Measurements from ENCODE around the gene MACROD2.

MACROD2 gene

GRCh38 chr20:15496501-15497039, 1501.3 kb downstream of the MACROD2 start (continued):
- no peak for TF ChIP-seq ESRRG (CRISPR knock-in tag; IDR thresholded peaks at IDR 0.05)
- TF ChIP-seq ZNF565 (CRISPR knock-in tag; conservative IDR thresholded peaks at IDR 0.05; ENCODE audit: low read depth) = no peak

DNA sequence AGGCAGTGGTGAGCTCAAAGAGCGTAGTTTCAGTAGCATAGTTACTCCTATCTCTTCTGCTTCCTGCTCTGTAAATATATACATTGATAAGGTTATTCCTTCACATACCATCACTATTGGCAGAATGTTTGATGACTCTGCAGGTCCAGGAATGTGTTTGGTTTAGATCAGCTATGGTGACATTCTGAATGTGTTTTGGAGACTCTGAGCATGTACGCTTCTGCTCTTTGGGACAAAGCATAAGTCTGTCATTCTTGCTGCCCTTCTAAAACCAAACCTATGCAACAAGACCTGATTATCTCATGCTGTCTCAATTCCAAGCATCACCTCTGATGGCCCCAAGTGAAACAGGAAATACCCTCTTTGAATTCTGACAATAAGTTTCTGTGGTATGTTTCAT, 1503.6 kb downstream of the MACROD2 start:
- ATAC-seq = no peak
- TF ChIP-seq TSHZ2 (CRISPR knock-in tag; IDR thresholded peaks at IDR 0.05) (no peak), SNAI2 (CRISPR knock-in tag; IDR thresholded peaks at IDR 0.05) (no peak), ARNTL (CRISPR knock-in tag; IDR thresholded peaks at IDR 0.05; ENCODE audit: borderline replicate concordance, low read depth) (no peak), OSR1 (CRISPR knock-in tag; IDR thresholded peaks at IDR 0.05) (no peak), CSRNP3 (CRISPR knock-in tag; IDR thresholded peaks at IDR 0.05) (no peak), ZFP30 (CRISPR knock-in tag; IDR thresholded peaks at IDR 0.05) (no peak), ZNF565 (CRISPR knock-in tag; conservative IDR thresholded peaks at IDR 0.05; ENCODE audit: low read depth) (no peak), TOX (CRISPR knock-in tag; IDR thresholded peaks at IDR 0.05; ENCODE audit: borderline replicate concordance) (no peak), ZFP3 (CRISPR knock-in tag; IDR thresholded peaks at IDR 0.05) (no peak), ZC3H10 (CRISPR knock-in tag; IDR thresholded peaks at IDR 0.05) (no peak)

- no peak for ATAC-seq
- no peak for TF ChIP-seq TCF4 (CRISPR knock-in tag; IDR thresholded peaks at IDR 0.05; ENCODE audit: borderline replicate concordance)
- TF ChIP-seq RARB (CRISPR knock-in tag; IDR thresholded peaks at IDR 0.05) = no peak
- no peak for TF ChIP-seq SNAI2 (CRISPR knock-in tag; IDR thresholded peaks at IDR 0.05)
- no peak for TF ChIP-seq ZFP3 (CRISPR knock-in tag; IDR thresholded peaks at IDR 0.05)
- no peak for TF ChIP-seq GLIS3 (CRISPR knock-in tag; IDR thresholded peaks at IDR 0.05)
- TF ChIP-seq ZFP30 (CRISPR knock-in tag; IDR thresholded peaks at IDR 0.05) = no peak
- TF ChIP-seq ISL1 (CRISPR knock-in tag; IDR thresholded peaks at IDR 0.05) = no peak
- TF ChIP-seq ZNF70 (CRISPR knock-in tag; IDR thresholded peaks at IDR 0.05) = no peak
Measured at GRCh38 chr20:15506311-15506710, 1511.0 kb downstream of the MACROD2 start.

DNA sequence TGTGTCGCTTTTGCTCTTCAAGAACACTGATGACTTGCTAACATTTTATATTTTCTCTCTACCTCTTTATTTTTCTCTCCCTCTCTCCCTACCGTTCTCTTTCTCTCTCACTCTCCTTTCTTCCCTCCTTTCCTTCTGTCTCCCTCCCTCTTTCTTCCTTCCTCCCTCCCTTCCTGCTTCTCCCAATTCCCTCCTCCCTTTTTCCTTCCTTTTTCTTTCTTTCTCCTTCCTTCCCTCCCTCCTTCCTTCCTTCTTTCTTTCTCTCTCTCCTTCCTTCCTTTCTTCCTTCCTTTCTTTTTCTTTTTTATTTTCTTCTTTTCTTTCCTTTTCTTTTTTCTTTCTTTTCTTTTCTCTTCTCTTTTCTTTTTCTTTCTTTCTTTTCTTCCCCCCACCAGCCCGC, 1511.8 kb downstream of the MACROD2 start:
- ATAC-seq = no peak
- TF ChIP-seq, protein P1, sequence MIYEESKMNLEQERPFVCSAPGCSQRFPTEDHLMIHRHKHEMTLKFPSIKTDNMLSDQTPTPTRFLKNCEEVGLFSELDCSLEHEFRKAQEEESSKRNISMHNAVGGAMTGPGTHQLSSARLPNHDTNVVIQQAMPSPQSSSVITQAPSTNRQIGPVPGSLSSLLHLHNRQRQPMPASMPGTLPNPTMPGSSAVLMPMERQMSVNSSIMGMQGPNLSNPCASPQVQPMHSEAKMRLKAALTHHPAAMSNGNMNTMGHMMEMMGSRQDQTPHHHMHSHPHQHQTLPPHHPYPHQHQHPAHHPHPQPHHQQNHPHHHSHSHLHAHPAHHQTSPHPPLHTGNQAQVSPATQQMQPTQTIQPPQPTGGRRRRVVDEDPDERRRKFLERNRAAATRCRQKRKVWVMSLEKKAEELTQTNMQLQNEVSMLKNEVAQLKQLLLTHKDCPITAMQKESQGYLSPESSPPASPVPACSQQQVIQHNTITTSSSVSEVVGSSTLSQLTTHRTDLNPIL (CRISPR knock-in tag; IDR thresholded peaks at IDR 0.05; ENCODE audit: low read depth) = no peak
- TF ChIP-seq GLIS3 (CRISPR knock-in tag; IDR thresholded peaks at IDR 0.05) (no peak), POU6F1 (CRISPR knock-in tag; IDR thresholded peaks at IDR 0.05; ENCODE audit: borderline replicate concordance, low read depth) (no peak), ZC3H10 (CRISPR knock-in tag; IDR thresholded peaks at IDR 0.05) (no peak), TOX (CRISPR knock-in tag; IDR thresholded peaks at IDR 0.05; ENCODE audit: borderline replicate concordance) (no peak), ESRRG (CRISPR knock-in tag; IDR thresholded peaks at IDR 0.05) (no peak), ZNF565 (CRISPR knock-in tag; conservative IDR thresholded peaks at IDR 0.05; ENCODE audit: low read depth) (no peak)
- TF ChIP-seq, protein P2, sequence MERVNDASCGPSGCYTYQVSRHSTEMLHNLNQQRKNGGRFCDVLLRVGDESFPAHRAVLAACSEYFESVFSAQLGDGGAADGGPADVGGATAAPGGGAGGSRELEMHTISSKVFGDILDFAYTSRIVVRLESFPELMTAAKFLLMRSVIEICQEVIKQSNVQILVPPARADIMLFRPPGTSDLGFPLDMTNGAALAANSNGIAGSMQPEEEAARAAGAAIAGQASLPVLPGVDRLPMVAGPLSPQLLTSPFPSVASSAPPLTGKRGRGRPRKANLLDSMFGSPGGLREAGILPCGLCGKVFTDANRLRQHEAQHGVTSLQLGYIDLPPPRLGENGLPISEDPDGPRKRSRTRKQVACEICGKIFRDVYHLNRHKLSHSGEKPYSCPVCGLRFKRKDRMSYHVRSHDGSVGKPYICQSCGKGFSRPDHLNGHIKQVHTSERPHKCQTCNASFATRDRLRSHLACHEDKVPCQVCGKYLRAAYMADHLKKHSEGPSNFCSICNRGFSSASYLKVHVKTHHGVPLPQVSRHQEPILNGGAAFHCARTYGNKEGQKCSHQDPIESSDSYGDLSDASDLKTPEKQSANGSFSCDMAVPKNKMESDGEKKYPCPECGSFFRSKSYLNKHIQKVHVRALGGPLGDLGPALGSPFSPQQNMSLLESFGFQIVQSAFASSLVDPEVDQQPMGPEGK (CRISPR knock-in tag; IDR thresholded peaks at IDR 0.05; ENCODE audit: borderline replicate concordance) = no peak
